CD4-positive, alpha-beta T cell treated with Interleukin-4 for 1 hour (primary cell): ENCODE results near the gene ICE1.
"Not testable (repeated sequence)": the region's sequence is repeated elsewhere in the genome, so short reads cannot be mapped to it uniquely, and the experiment has no call there.

Experiments
- DNase-seq, 2 donors: peaks; one replicate each; pipeline ENCODE4 v3.0.0-alpha.2; 2020 to 2022

Gene ICE1

DNA sequence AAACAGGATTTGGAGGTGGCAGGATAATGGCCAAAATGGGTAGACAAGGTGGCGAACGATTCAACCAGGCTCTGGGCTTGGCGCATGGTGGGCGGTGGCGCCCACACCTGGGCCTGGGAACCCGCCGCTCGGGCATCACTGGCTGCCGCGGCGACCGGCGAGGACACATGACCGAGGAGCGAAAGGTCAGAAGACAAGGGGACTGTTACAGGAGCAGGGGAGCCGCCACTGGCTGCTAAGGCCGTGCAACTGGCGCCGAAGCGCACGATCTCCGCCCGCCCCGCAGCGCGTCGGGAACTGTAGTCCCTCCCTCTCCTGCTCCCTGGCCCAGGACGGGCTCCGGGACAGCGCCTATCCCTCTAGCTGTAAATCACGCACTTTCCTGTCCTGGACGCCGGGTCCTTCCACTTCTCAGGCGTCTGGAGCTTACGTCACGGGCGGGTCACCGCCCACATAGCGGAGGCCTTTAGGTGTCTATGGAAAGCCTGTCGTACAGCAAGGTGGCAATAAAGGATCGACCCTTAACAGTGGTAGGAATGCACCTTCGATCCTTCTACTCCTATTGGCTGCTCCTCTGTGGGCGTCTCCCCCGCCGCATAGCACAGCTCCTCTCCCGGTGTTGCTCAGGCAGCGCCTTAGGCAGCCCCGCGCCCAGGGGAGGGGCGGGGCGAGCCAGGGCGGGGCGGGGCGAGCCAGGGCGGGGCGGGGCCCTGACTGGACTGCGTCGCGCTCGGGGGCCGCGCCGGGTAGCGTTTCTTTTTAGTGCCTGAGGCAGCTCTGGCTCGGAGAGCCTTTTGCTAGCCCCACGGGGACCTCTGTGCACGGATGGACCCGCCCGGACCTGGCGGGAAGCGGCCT is at the start of gene ICE1:
TSS of gene ICE1 (plus strand) at position 717 of the 858 bp plus-strand sequence. CDS start 239 bp downstream, outside the sequence.
- peak; percentile 97 for DNase-seq

DNA sequence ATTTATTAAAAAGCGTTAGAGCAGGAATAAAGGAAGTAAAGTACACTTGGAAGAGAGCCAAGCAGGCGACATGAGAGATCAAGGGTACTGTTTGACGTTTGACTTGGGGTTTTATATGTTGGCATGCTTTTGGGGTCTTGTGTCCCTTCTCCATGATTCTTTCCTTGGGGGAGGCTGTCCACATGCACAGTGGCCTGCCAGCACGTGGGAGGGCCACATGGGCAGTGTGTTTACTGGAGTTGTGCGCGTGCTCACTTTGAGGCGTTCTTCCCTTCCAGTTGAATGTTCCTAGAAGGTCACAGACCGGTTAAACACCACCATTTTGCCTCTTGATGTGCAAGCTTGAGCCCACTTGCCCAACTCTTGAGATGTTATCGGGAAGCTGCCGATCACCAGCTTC is 49.5 kb upstream of the ICE1 start:
- DNase-seq, result no peak

DNA sequence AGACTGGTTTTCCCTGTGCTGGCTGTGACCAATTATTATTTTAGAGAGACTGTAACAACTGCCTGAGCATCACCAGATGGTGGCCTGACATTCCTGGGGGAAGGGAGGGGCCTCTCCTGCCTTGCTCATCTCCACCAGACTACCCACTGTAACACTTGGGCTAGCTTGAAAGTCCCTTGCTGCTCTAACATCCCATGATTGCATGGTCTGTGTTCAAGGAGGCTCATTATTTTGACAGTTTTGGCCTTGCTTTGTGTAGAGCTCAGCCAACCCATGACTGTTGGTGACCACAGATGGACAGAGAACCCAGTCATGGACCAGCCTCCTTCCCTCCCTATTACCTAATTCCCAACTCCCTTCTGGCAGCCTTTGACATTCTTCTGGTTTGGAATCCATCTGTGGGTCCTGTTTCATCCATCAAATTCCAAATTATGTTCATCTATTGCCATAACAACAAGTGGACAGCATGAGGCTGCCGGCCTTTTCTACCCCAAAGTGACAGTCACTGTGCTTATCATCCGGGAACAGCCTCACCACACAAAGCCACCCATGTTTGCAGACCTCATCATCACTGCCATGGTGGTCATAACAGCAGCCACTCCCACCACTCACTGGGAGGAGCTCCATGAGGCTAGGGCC is 49.0 kb upstream of the ICE1 start:
- no peak for DNase-seq

- DNase-seq, result no peak
Observed at GRCh38 chr5:5374009-5374715, 48.3 kb upstream of the ICE1 start.

DNA sequence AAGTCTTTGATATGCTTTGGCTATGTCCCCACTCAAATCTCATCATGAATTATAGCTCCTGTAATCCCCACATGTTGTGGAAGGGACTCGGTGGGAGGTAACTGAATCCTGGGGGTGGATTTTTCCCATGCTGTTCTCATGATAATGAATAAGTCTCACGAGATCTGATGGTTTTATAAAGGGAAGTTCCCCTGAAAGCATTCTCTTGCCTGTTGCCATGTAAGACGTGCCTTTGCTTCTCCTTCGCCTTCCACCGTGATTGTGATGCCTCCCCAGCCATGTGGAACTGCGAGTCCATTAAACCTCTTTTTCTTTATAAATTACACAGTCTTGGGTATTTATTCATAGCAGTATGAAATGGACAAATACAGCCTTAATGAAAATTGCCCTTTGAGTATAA is 44.7 kb upstream of the ICE1 start:
- DNase-seq, result no peak

- DNase-seq, result no peak
Observed at GRCh38 chr5:5378531-5378930, 43.9 kb upstream of the ICE1 start.

GRCh38 chr5:5380298-5380697 is 42.2 kb upstream of the ICE1 start:
- DNase-seq, result no peak

GRCh38 chr5:5381310-5381913 is 41.1 kb upstream of the ICE1 start:
- DNase-seq, result no peak

- no peak for DNase-seq
Observed at GRCh38 chr5:5383461-5383860, 39.0 kb upstream of the ICE1 start.

DNA sequence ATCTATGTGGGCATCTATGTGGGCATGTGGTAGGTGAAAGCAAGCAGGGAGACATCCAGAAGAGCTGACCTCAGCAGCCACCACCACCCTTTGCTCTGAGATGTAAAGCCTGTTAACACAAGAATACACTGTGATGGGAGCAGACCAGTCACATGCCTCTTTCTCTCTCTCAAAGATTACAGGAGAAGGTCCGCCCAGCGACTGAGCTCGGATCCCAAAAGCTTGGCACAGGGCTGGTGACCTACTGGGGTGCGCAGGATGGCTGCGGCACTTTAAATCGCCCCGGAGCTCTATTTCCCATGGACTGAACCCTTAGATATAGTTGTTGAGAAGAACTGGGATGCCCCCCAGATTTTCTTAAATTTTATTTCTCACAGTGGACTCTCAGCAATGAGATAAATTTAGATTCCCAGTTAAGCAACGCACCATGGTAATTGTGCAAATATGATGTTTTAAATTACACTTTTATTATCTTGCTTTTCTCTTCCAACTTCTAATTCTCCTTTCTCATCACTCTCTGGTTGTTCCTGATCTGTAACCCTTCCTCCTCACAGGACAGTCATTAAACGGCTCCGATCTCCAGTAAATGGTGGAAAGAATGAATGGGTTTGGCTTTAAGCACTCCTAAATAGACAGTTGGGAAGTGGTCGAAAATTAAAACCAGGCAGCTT is 37.7 kb upstream of the ICE1 start:
- no peak for DNase-seq

DNA sequence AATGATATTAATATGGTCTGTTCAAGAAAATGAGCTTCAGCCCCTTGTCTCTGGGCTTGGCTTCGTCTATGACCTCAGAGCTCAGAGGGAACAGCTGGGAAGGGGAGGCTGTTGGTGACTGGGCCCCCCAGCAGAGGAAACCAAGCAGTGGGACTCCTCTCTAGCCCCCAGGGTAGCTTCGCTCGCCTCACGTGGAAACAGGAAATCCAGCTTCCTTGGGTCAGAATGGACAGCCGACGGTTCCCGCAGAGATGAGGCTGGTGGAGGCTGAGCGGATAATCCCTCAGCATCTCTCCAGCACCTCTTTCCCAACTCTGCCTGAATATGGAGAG is 37.2 kb upstream of the ICE1 start:
- DNase-seq, result no peak

DNA sequence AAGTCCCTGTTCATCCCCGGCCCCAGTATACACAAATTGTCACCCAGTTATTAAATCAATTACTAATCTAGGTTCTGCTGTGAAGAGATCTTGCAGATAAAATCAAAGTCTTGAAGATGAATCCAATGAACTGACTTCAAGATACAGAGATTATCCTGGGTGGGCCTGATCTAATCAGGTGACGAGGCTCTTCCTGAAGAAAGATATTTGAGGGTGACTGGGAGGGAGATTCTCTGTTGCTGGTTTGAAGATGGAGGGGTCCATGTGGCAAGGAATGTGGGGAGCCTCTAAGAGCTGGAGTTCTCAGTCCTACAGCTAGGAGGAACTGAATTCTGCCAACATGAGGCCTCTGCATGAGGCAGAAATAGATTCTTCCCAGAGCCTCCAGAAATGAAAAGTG is 36.1 kb upstream of the ICE1 start:
- no peak for DNase-seq

- DNase-seq, result no peak
Observed at GRCh38 chr5:5387192-5387591, 35.3 kb upstream of the ICE1 start.

GRCh38 chr5:5387777-5388176 is 34.7 kb upstream of the ICE1 start:
- DNase-seq, result no peak

- not testable (repeated sequence) for DNase-seq
Observed at GRCh38 chr5:5390121-5390869, 32.2 kb upstream of the ICE1 start.

DNA sequence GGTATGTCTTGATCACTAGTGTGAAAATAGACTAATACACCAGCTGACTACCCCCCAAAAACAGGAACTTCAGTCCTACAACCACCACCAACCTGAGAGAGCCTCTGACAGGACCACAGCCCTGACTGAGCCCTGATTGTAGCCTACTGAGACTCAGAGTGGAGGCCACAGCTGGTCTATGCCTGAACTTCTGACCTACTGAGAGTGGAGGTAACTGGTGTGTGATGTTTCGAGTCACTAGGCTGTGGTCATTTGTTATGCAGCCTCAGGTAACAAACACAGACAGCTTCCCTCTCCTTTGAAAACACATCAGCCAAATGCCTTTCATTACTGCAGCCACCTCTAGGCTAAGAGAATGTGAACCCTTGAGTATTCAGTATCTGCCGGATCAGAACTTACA is 30.0 kb upstream of the ICE1 start:
- DNase-seq, result not testable (repeated sequence)

DNA sequence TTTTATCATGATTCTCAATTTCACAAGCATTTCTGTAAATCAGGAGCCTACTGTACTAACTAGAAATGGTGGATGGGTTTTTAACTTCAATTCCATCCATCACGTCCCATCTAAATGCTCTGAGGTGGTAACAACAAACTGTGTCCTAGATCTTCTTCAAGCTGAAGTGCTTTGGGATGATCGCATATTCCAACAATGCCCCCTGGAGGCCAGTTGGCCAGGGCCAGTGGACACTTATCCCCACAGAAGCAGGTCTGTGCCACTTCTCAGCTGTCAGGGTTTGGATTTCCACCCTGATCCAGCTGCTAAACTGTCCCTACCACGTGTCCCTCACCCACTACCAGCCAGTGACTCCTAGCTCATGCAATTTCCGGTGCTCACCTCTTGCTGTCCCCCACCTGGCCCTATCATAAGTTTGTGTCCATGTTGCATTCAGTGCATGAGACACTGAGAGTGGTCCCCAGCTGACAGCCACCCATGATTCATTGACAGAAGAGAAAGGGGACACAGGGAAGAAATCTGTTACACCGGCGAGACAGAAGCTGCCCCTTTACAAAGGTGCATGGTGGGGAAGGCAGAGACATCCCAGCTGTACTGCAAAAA is 28.0 kb upstream of the ICE1 start:
- DNase-seq, result not testable (repeated sequence)

DNA sequence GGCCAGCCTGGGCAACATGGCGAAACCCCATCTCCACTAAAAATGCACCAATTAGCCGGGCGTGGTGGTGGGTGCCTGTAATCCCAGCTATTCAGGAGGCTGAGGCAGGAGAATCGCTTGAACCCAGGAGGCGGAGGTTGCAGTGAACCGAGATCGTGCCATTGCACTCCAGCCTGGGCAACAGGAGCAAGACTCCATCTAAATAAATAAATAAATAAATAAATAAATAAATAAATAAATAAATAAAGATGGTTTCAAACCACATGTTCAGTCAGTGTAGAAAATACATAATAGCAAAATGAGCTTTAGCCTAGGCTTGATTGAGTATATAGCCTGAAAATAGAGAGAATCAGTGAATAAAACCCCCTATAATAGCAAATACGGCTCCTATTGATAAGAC is 27.4 kb upstream of the ICE1 start:
- DNase-seq, result not testable (repeated sequence)

GRCh38 chr5:5398071-5398470 is 24.4 kb upstream of the ICE1 start:
- DNase-seq, result no peak

GRCh38 chr5:5401095-5401494 is 21.4 kb upstream of the ICE1 start:
- no peak for DNase-seq

DNA sequence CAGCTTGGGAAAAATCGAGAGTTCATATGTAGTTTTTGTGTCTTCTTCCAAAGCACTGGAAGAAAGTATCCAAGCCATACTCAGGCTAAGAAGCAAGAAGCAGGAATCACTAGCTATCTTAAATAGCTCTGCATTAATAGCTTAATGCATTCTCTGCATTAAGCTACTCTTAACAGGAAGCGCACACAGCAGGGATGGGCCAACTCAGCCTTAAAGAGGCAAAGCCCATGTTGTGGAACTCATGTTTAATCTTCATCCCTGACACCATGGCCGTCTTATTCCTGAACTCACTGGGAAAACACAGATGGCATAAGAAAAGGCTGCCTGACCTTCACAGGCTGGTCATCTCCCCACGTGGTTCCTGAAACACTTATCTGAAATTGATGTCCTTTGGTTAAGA is 18.7 kb upstream of the ICE1 start:
- no peak for DNase-seq

GRCh38 chr5:5404381-5404780 is 18.1 kb upstream of the ICE1 start:
- no peak for DNase-seq
